ENCODE results near the gene C10orf143.
"Not testable (repeated sequence)": the region's sequence is repeated elsewhere in the genome, so short reads cannot be mapped to it uniquely, and the experiment has no call there.

Gene C10orf143

GRCh38 chr10:130027716-130028464 lies 82.7 kb downstream of the C10orf143 start:
- no peak for DNase-seq

- no peak for DNase-seq
Observed at GRCh38 chr10:130026670-130027456, 83.8 kb downstream of the C10orf143 start.

GRCh38 chr10:130025811-130026485 lies 84.7 kb downstream of the C10orf143 start:
- DNase-seq: no peak

GRCh38 chr10:130025326-130025725 lies 85.3 kb downstream of the C10orf143 start:
- no peak for DNase-seq

- no peak for DNase-seq
Observed at GRCh38 chr10:130024779-130025325, 85.8 kb downstream of the C10orf143 start.

- not testable (repeated sequence) for DNase-seq
Observed at GRCh38 chr10:130024326-130024725, 86.3 kb downstream of the C10orf143 start.

- no peak for DNase-seq
Observed at GRCh38 chr10:130023454-130024230, 87.0 kb downstream of the C10orf143 start.

GRCh38 chr10:130022511-130023299 lies 87.9 kb downstream of the C10orf143 start:
- DNase-seq: no peak

GRCh38 chr10:130022086-130022485 lies 88.5 kb downstream of the C10orf143 start:
- DNase-seq: no peak

GRCh38 chr10:130021383-130021950 lies 89.2 kb downstream of the C10orf143 start:
- DNase-seq: no peak

- DNase-seq: no peak
Observed at GRCh38 chr10:130020651-130021382, 89.8 kb downstream of the C10orf143 start.

- no peak for DNase-seq
Observed at GRCh38 chr10:130018730-130019185, 91.9 kb downstream of the C10orf143 start.

GRCh38 chr10:130018265-130018664 lies 92.4 kb downstream of the C10orf143 start:
- DNase-seq: no peak

- DNase-seq: no peak
Observed at GRCh38 chr10:130017631-130018022, 93.0 kb downstream of the C10orf143 start.

- no peak for DNase-seq
Observed at GRCh38 chr10:130016993-130017630, 93.5 kb downstream of the C10orf143 start.

GRCh38 chr10:130016095-130016494 lies 94.5 kb downstream of the C10orf143 start:
- no peak for DNase-seq

- DNase-seq: no peak
Observed at GRCh38 chr10:130015075-130015695, 95.4 kb downstream of the C10orf143 start.

GRCh38 chr10:130014263-130015074 lies 96.2 kb downstream of the C10orf143 start:
- no peak for DNase-seq

All from CD4-positive, alpha-beta T cell treated with Interleukin-4 for 1 hour (primary cell).